ENCODE results near the gene CT45A1.

- TF ChIP-seq CTCF (IDR thresholded peaks at IDR 0.05) (no peak), POLR2A (IDR thresholded peaks at IDR 0.05) (no peak)
Observed at GRCh38 chrX:135697601-135698000, 15.8 kb upstream of the CT45A1 start.

Measured in uterus (tissue), 2 donors.